PFSK-1 (cell line): ENCODE data around the gene BABAM2.

Experiments used
- POLR2AphosphoS5 ChIP-seq: IDR thresholded peaks from 2 replicates; pipeline ENCODE4 v1.6.1; 2012; ENCODE audit warnings: low read depth, mild to moderate bottlenecking, control low read depth, low read length, moderate library complexity
- SIN3A ChIP-seq: IDR thresholded peaks from 2 replicates; pipeline ENCODE4 v1.6.1; 2012; ENCODE audit warnings: mild to moderate bottlenecking, low read length, moderate library complexity, borderline replicate concordance; ENCODE audit not compliant: insufficient read depth
- TAF1 ChIP-seq: IDR thresholded peaks from 2 replicates; pipeline ENCODE4 v1.6.1; 2012; ENCODE audit warnings: low read length, control low read depth, borderline replicate concordance; ENCODE audit not compliant: insufficient read depth

DNA sequence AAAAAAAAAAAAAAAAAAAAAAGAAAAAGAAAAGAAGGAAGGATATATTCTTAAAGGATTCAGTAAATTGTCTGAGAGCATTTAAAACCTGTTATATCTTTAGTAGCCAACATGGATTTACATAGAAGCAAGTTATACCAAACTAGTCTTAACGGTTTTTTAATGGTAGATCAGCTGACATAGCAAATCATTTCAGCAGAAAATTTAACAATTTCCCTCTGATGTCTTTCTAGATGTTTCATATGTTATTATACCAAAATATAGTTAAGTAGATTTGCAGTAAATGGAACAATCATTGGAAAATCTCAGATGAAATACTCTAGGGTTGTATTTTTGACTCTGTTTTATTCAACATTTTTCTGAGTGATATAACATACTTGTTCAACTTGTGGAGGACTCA is 72.9 kb downstream of the BABAM2 start:
- TF ChIP-seq TAF1, result no peak
- no peak for TF ChIP-seq POLR2AphosphoS5
- no peak for TF ChIP-seq SIN3A
